HepG2 (cell line): ENCODE data around the gene CAPSL. TPM values are rescaled to one million over a fixed set of nuclear protein-coding genes. Genes with fewer than 3 reads are reported as not detected.

Experiments used
- ATAC-seq: fragments of 200-7000 bp; cut with Tn5 transposase; 3 replicates; pipeline ENCODE4 v1.9.1; 2020; ENCODE audit warnings: mild to moderate bottlenecking, moderate library complexity
- BruUV-seq: library from RNA; stranded (reverse); fragments of 400-500 nt; replicated peaks from 2 replicates; lab custom pipeline; 2021; lab: Mats Ljungman, UMichigan
- CTCF ChIA-PET: fragments of 300-600 bp; formaldehyde crosslinking; extraction: SDS; loops from one replicate; lab custom pipeline; 2021; ENCODE audit warnings: low total read pairs, inconsistent platforms, low intra/inter-chr PET ratio; lab: Yijun Ruan, JAX
- POLR2A ChIA-PET: fragments of 350-600 bp; sonication (Branson Sonifier 250); formaldehyde crosslinking; loops from one replicate; lab custom pipeline; 2020; ENCODE audit warnings: antibody characterized with exemption, inconsistent platforms; lab: Yijun Ruan, JAX
- DNase-seq: peaks from one replicate; pipeline ENCODE4 v3.0.0-alpha.2; 2015; ENCODE audit warnings: low spot score
- FAIRE-seq: peaks from 3 replicates; lab custom pipeline; 2011; peaks lifted over from hg19 to GRCh38; lab: Jason Lieb, UNC
- H2AFZ ChIP-seq: one replicate; pipeline ENCODE4 v1.6.1; 2011; ENCODE audit warnings: low read length, inconsistent platforms
- H3K27ac ChIP-seq: fragments of 300-600 bp; 3 replicates; pipeline ENCODE4 v1.8.0; 2011; ENCODE audit warnings: mixed run types, mild to moderate bottlenecking, mixed read lengths, low read length, inconsistent platforms; ENCODE audit not compliant: insufficient read depth; ENCODE audit errors: extremely low read length
- H3K27me3 ChIP-seq, 2 experiments: fragments of 200-600 bp in 1 of 2; 2 replicates in 1 of 2; 3 replicates in 1 of 2; pipeline versions ENCODE4 v1.6.0 to v1.8.0; 2011; ENCODE audit warnings: low read length in 2 of 2, mild to moderate bottlenecking in 2 of 2, moderate library complexity in 2 of 2, inconsistent platforms in 1 of 2; ENCODE audit not compliant: insufficient read depth in 2 of 2, control insufficient read depth in 1 of 2
- H3K36me3 ChIP-seq, 2 experiments: fragments of 200-600 bp in 1 of 2; replicated peaks in 1 of 2; 2 replicates in 1 of 2; 3 replicates in 1 of 2; pipeline versions ENCODE4 v1.5.1 to v1.8.0; 2011; ENCODE audit warnings: low read length in 2 of 2, inconsistent platforms in 1 of 2; ENCODE audit not compliant: insufficient read depth in 2 of 2, control insufficient read depth in 1 of 2
- H3K4me1 ChIP-seq: 2 replicates; pipeline ENCODE4 v1.5.1; 2012; ENCODE audit warnings: low read length, inconsistent platforms; ENCODE audit not compliant: insufficient read depth
- H3K4me2 ChIP-seq: 2 replicates; pipeline ENCODE4 v1.6.0; 2011; ENCODE audit warnings: low read depth, low read length, inconsistent platforms
- H3K4me3 ChIP-seq, 3 experiments: fragments of 200-600 bp in 1 of 3; sonication (generic), shearing (Covaris generic) in 1 of 3; replicated peaks in 1 of 3; 2 replicates each; pipeline ENCODE4 v1.5.1; 2011 to 2016; ENCODE audit warnings: low read length in 3 of 3, inconsistent platforms in 2 of 3, low read depth in 2 of 3, mild to moderate bottlenecking in 2 of 3, control low read depth in 1 of 3, mixed read lengths in 1 of 3; ENCODE audit not compliant: insufficient read depth in 1 of 3
- H3K79me2 ChIP-seq: one replicate; pipeline ENCODE4 v1.6.1; 2011; ENCODE audit warnings: low read length, inconsistent platforms; ENCODE audit not compliant: insufficient read depth
- H3K9ac ChIP-seq: 2 replicates; pipeline ENCODE4 v1.6.0; 2011; ENCODE audit warnings: mild to moderate bottlenecking, low read depth, low read length, inconsistent platforms; ENCODE audit not compliant: insufficient read depth
- H3K9me3 ChIP-seq: 2 replicates; pipeline ENCODE4 v1.5.1; 2012; ENCODE audit warnings: mild to moderate bottlenecking, low read length
- H4K20me1 ChIP-seq: 2 replicates; pipeline ENCODE4 v1.6.0; 2011; ENCODE audit warnings: inconsistent platforms, mild to moderate bottlenecking, low read length, moderate library complexity; ENCODE audit not compliant: insufficient read depth
- ERF ChIP-seq: IDR thresholded peaks from 2 replicates; pipeline ENCODE4 v1.6.1; 2018; ENCODE audit warnings: missing biosample characterization, missing genetic modification reagents
- POLR2AphosphoS5 ChIP-seq: IDR thresholded peaks from 2 replicates; pipeline ENCODE4 v1.6.1; 2012; ENCODE audit warnings: low read depth, low read length
- POLR2G ChIP-seq: fragments of 200-400 bp; formaldehyde crosslinking; IDR thresholded peaks from 2 replicates; pipeline ENCODE4 v1.6.1; 2018; ENCODE audit warnings: mild to moderate bottlenecking, low read depth, low read length, moderate library complexity
- RORA ChIP-seq: sonication (generic); formaldehyde crosslinking; IDR thresholded peaks from 2 replicates; pipeline ENCODE4 v1.5.0; 2020; ENCODE audit warnings: mild to moderate bottlenecking, missing genetic modification reagents, moderate library complexity
- SOX5 ChIP-seq: IDR thresholded peaks from 2 replicates; pipeline ENCODE4 v1.6.1; 2016; ENCODE audit warnings: borderline replicate concordance
- USF2 ChIP-seq, 2 experiments: sonication (generic) in 1 of 2; formaldehyde crosslinking in 1 of 2; IDR thresholded peaks; 2 replicates each; pipeline versions ENCODE4 v1.5.1 to v1.6.1; 2011 to 2020; ENCODE audit warnings: borderline replicate concordance in 1 of 2, low read depth in 1 of 2, low read length in 1 of 2, mild to moderate bottlenecking in 1 of 2, missing genetic modification reagents in 1 of 2, moderate library complexity in 1 of 2
- ZNF225 ChIP-seq: sonication (generic); formaldehyde crosslinking; IDR thresholded peaks from 2 replicates; pipeline ENCODE4 v1.4.0; 2020; ENCODE audit warnings: mild to moderate bottlenecking, missing genetic modification reagents
- ZNF607 ChIP-seq: sonication (generic); formaldehyde crosslinking; IDR thresholded peaks from 2 replicates; pipeline ENCODE4 v1.5.1; 2020; ENCODE audit warnings: missing genetic modification reagents, mild to moderate bottlenecking, borderline replicate concordance
- ZSCAN12 ChIP-seq: sonication (generic); formaldehyde crosslinking; IDR thresholded peaks from 2 replicates; pipeline ENCODE4 v1.9.0; 2021; ENCODE audit warnings: mild to moderate bottlenecking, missing genetic modification reagents
- WGBS: methylation state at CpG from one replicate; pipeline ENCODE4 v1.1.6; 2017; ENCODE audit warnings: low lambda C conversion rate; 5-methylcytosine and 5-hydroxymethylcytosine counted together
- in situ Hi-C: cut with HindIII; loops from 2 replicates; pipeline ENCODE4 v1.10.0; 2017; ENCODE audit warnings: low pct_unique_long_range_greater_than_20kb; ENCODE audit not compliant: extremely low pct_ligation_motif_present
- intact Hi-C: fragments of 100-400 bp; cut with micrococcal nuclease; formaldehyde crosslinking; loops from one replicate; pipeline ENCODE4 v1.10.0; 2022; ENCODE audit not compliant: unreplicated experiment
- polyA plus RNA-seq, 8 experiments: library from polyadenylated mRNA; depleted of rRNA in 3 of 8; stranded (reverse) in 7 of 8; unstranded in 1 of 8; fragments of >200 nt; fragmentation: Illumina TruSeq in 4 of 8; extraction: Trizol in 4 of 8; gene quantifications; 2 replicates each; pipeline versions ENCODE4 v1.2.1 to v1.2.3, GENCODE V29; 2011 to 2016; ENCODE audit warnings: low read depth in 4 of 8, missing spikeins in 1 of 8, mixed read lengths in 1 of 8; ENCODE audit not compliant: insufficient read depth in 1 of 8
- total RNA-seq, 5 experiments: library from RNA; depleted of rRNA; stranded (reverse); fragments of >200 nt; fragmentation: Illumina TruSeq; extraction: Trizol; gene quantifications; 2 replicates each; pipeline ENCODE4 v1.2.3, GENCODE V29; 2016; ENCODE audit warnings: low read depth in 1 of 5
- TF ChIP-seq, protein P1 (sequence below): sonication (generic); formaldehyde crosslinking; IDR thresholded peaks from 2 replicates; pipeline ENCODE4 v1.5.1; 2020; ENCODE audit warnings: mild to moderate bottlenecking, missing genetic modification reagents, moderate library complexity
- TF ChIP-seq, protein P2 (sequence below): sonication (generic); formaldehyde crosslinking; IDR thresholded peaks from 2 replicates; pipeline ENCODE4 v1.9.0; 2021; ENCODE audit warnings: missing genetic modification reagents, borderline replicate concordance

The CAPSL gene
- total and polyA plus RNA-seq, 2 of the 13 experiments (the other 11 are each of a cell fraction or from before 2014, with no cell fraction given) = not detected

DNA sequence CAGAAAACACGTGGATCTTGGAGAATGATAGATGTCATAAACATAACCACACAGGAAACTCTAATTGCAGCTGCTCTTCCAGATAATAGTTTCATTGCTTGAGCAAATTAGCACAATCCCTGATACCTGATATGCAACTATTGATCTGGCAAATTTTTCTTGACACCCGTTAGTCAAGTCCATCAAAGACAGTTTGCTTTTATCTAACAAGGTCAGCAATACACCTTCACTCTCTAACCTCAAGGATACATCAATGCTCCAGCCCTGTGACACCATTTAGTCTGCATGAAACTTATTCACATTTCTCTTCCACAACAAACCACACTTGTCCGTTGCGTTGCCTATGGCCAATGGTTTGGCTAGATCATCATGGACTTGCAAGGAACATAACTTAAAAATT, 36.1 kb upstream of the CAPSL start:
- Histone ChIP-seq H4K20me1 (no peaks in the 10 kb centered on the region), H3K9me3 (no peaks in the 10 kb centered on the region), H3K9ac (no peak overlapping the region), H3K36me3 (no peaks in the 10 kb centered on the region), H3K4me1 (no peaks in the 10 kb centered on the region), H3K27me3 (no peaks in the 10 kb centered on the region), H2AFZ (no peak overlapping the region), H3K4me3 (no peak overlapping the region), H3K27ac (no peak overlapping the region), H3K79me2 (no peaks in the 10 kb centered on the region), H3K4me2 (no peak overlapping the region)
- ATAC-seq (no peak), FAIRE-seq (no peak), DNase-seq (no peak)
- BruUV-seq = no TSS peak
- intact Hi-C loops = no loop called here
- no peak for TF ChIP-seq USF2 (IDR thresholded peaks at IDR 0.05; ENCODE audit: low read depth, low read length)
- TF ChIP-seq USF2 (CRISPR knock-in tag; IDR thresholded peaks at IDR 0.05; ENCODE audit: borderline replicate concordance) = no peak
- no peak for TF ChIP-seq ZSCAN12 (CRISPR knock-in tag)
- TF ChIP-seq POLR2AphosphoS5 = no peak
- TF ChIP-seq ERF (CRISPR knock-in tag) = no peak
- TF ChIP-seq RORA (CRISPR knock-in tag) = no peak
- TF ChIP-seq POLR2G = no peak
- no peak for TF ChIP-seq ZNF225
- ChIA-PET CTCF (no interaction called here), POLR2A (no interaction called here)
- WGBS = 1% methylated on average over 4 of the region's 4 CpGs
- in situ Hi-C loops = no loop called here

DNA sequence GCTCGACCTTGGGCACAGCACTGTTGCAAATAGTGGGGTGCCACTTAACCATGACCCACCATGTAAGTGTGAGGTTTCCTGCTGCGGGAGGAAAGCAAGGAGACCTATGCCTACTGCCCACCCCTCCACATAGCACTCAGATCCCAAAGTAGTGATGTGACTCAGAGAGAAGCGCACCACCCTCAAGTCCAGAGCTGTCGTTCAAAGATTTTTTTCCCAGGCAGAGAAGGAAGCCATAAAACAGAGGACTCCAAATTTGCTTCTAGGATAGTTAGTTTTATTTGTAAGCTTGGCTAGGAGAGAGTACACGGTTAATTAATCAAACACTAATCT, 33.4 kb upstream of the CAPSL start:
- Histone ChIP-seq H4K20me1 (no peaks in the 10 kb centered on the region), H3K4me3 (no peak overlapping the region), H3K9me3 (no peaks in the 10 kb centered on the region), H2AFZ (no peak overlapping the region), H3K27me3 (no peaks in the 10 kb centered on the region), H3K79me2 (no peaks in the 10 kb centered on the region), H3K4me2 (no peak overlapping the region), H3K27ac (no peak overlapping the region), H3K4me1 (no peaks in the 10 kb centered on the region), H3K36me3 (no peaks in the 10 kb centered on the region), H3K9ac (no peak overlapping the region)
- intact Hi-C loops = no loop called here
- WGBS = 26% methylated on average over 4 of the region's 5 CpGs
- in situ Hi-C loops = no loop called here
- CTCF ChIA-PET = no interaction called here
- FAIRE-seq = no peak
- POLR2A ChIA-PET = no interaction called here
- no TSS peak for BruUV-seq
- no peak for DNase-seq
- no peak for ATAC-seq
- TF ChIP-seq, protein P1, sequence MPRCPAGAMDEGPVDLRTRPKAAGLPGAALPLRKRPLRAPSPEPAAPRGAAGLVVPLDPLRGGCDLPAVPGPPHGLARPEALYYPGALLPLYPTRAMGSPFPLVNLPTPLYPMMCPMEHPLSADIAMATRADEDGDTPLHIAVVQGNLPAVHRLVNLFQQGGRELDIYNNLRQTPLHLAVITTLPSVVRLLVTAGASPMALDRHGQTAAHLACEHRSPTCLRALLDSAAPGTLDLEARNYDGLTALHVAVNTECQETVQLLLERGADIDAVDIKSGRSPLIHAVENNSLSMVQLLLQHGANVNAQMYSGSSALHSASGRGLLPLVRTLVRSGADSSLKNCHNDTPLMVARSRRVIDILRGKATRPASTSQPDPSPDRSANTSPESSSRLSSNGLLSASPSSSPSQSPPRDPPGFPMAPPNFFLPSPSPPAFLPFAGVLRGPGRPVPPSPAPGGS (CRISPR knock-in tag) = no peak
- no peak for TF ChIP-seq SOX5 (CRISPR knock-in tag)
- TF ChIP-seq, protein P2, sequence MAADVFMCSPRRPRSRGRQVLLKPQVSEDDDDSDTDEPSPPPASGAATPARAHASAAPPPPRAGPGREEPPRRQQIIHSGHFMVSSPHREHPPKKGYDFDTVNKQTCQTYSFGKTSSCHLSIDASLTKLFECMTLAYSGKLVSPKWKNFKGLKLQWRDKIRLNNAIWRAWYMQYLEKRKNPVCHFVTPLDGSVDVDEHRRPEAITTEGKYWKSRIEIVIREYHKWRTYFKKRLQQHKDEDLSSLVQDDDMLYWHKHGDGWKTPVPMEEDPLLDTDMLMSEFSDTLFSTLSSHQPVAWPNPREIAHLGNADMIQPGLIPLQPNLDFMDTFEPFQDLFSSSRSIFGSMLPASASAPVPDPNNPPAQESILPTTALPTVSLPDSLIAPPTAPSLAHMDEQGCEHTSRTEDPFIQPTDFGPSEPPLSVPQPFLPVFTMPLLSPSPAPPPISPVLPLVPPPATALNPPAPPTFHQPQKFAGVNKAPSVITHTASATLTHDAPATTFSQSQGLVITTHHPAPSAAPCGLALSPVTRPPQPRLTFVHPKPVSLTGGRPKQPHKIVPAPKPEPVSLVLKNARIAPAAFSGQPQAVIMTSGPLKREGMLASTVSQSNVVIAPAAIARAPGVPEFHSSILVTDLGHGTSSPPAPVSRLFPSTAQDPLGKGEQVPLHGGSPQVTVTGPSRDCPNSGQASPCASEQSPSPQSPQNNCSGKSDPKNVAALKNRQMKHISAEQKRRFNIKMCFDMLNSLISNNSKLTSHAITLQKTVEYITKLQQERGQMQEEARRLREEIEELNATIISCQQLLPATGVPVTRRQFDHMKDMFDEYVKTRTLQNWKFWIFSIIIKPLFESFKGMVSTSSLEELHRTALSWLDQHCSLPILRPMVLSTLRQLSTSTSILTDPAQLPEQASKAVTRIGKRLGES (CRISPR knock-in tag) = no peak
- TF ChIP-seq ZNF607 (CRISPR knock-in tag) = no peak
